Body of pancreas (tissue), 4 donors: ENCODE data around the gene CNGB1. TPM values are rescaled to one million over a fixed set of nuclear protein-coding genes. Genes with fewer than 3 reads are reported as not detected.

Source experiments
- ATAC-seq: fragments of 150-250 bp; one replicate; pipeline ENCODE4 v1.9.1; 2016
- DNase-seq, 4 donors: peaks; one replicate each; pipeline ENCODE4 v3.0.0-alpha.2; 2019
- H3K27ac ChIP-seq, 4 donors: fragments of 200-600 bp; sonication (generic); 1 replicate in 3 of 4; 2 replicates in 1 of 4; pipeline versions ENCODE4 v1.5.1 to v1.6.1; 2016 to 2019; ENCODE audit warnings: mild to moderate bottlenecking in 1 of 4, mixed read lengths in 1 of 4, moderate library complexity in 1 of 4
- H3K27me3 ChIP-seq, 2 donors: fragments of 200-600 bp; sonication (generic); one replicate each; pipeline ENCODE4 v1.6.0; 2016; ENCODE audit warnings: mild to moderate bottlenecking in 1 of 2
- H3K36me3 ChIP-seq, 2 donors: fragments of 200-600 bp; sonication (generic); replicated peaks in 1 of 2; 2 replicates each; pipeline ENCODE4 v1.5.1; 2016; ENCODE audit warnings: low read depth in 2 of 2; ENCODE audit not compliant: insufficient read depth in 1 of 2
- H3K4me1 ChIP-seq: fragments of 200-600 bp; sonication (generic); one replicate; pipeline ENCODE4 v1.6.0; 2016
- H3K4me3 ChIP-seq, 2 donors: fragments of 200-600 bp; sonication (generic); 1 replicate in 1 of 2; 2 replicates in 1 of 2; pipeline ENCODE4 v1.5.1; 2016 to 2019
- H3K9me3 ChIP-seq, 3 donors: fragments of 200-600 bp; sonication (generic); 1 replicate in 2 of 3; 2 replicates in 1 of 3; pipeline ENCODE4 v1.5.1; 2016
- CTCF ChIP-seq, 7 experiments: fragments of 450-650 bp in 4 of 7; fragments of 200-600 bp in 3 of 7; sonication (generic) in 3 of 7; IDR thresholded peaks; one replicate each; pipeline ENCODE4 v1.5.1; 2016 to 2019; ENCODE audit warnings: antibody characterized with exemption in 7 of 7
- POLR2A ChIP-seq, 3 donors: fragments of 450-650 bp; IDR thresholded peaks; one replicate each; pipeline ENCODE4 v1.6.1; 2016; ENCODE audit warnings: antibody characterized with exemption in 3 of 3, mild to moderate bottlenecking in 2 of 3
- WGBS, 2 donors: methylation state at CpG; one replicate each; pipeline ENCODE4 v1.1.5; 2017; 5-methylcytosine and 5-hydroxymethylcytosine counted together
- intact Hi-C: fragments of 100-400 bp; cut with DNase I; formaldehyde crosslinking; loops from one replicate; pipeline ENCODE4 v1.15.1; 2023
- total RNA-seq, 2 donors: library from RNA; depleted of rRNA; stranded (reverse); fragments of >200 nt; gene quantifications; one replicate each; pipeline ENCODE4 v1.1.0, GENCODE V29; 2016

The CNGB1 gene
- total RNA-seq, 2 donors from 2014 or later = not detected

- 1% methylated on average over 25 to 73 of the region's 81 CpGs for WGBS, 2 donors
- H3K9me3 ChIP-seq = no peaks in the 10 kb centered on the region
- H3K27me3 ChIP-seq = no peaks in the 10 kb centered on the region
- H3K36me3 ChIP-seq = peaks cover 0 to 6% of the 10 kb centered on the region in 2 donors
- peak; percentile 87 to 89 (median 88) for DNase-seq
- H3K4me3 ChIP-seq = peak within 1 kb of the TSS; percentile 52 to 73
- H3K27ac ChIP-seq = peak within 1 kb of the TSS; percentile 65 to 91 (median 82)
- peaks cover 30% of the 10 kb centered on the region for H3K4me1 ChIP-seq
- ATAC-seq = peak; percentile 91
- peak; percentile 31 to 69 (median 68) for TF ChIP-seq POLR2A (IDR thresholded peaks at IDR 0.05)
- peak; percentile 43 to 91 (median 77) for TF ChIP-seq CTCF (IDR thresholded peaks at IDR 0.05)
- intact Hi-C loops = no loop called here
Measured at GRCh38 chr16:58000706-58001676, 30.1 kb upstream of the CNGB1 start, which contains the start of gene USB1. Gene USB1 (plus strand): TSS chr16:58001407. CDS start chr16:58001484, 77 bp downstream.

- Histone ChIP-seq H3K27ac (peak within 1 kb of the TSS; percentile 65 to 91 (median 82)), H3K27me3 (no peaks in the 10 kb centered on the region), H3K4me1 (peaks cover 32% of the 10 kb centered on the region), H3K9me3 (no peaks in the 10 kb centered on the region), H3K36me3 (peaks cover 0 to 7% of the 10 kb centered on the region in 2 donors), H3K4me3 (peak within 1 kb of the TSS; percentile 52 to 73)
- intact Hi-C loops = loop anchor here (5.0 to 10.0 kb wide), 2 partner anchors 98 to 245 kb away; no protein-coding TSS in a partner anchor
- ATAC-seq = peak; percentile 20
- peak in 1 of 4 donors; percentile 35 for DNase-seq
- 0 to 2% methylated on average over 11 to 94 of the region's 95 CpGs for WGBS, 2 donors
- TF ChIP-seq CTCF (IDR thresholded peaks at IDR 0.05) = no peak
- TF ChIP-seq POLR2A (IDR thresholded peaks at IDR 0.05) = no peak
Measured at GRCh38 chr16:57999971-58000705, 29.2 kb upstream of the CNGB1 start, which contains the start of gene ZNF319. Gene ZNF319 (minus strand): TSS chr16:58000672. CDS start chr16:57998265, 2,407 bp downstream.

GRCh38 chr16:57999366-57999970 is 28.5 kb upstream of the CNGB1 start:
- Histone ChIP-seq H3K27me3 (no peaks in the 10 kb centered on the region), H3K9me3 (no peaks in the 10 kb centered on the region), H3K4me1 (peaks cover 32% of the 10 kb centered on the region), H3K36me3 (peaks cover 0 to 7% of the 10 kb centered on the region in 2 donors), H3K27ac (peak overlapping the region; percentile 17 to 91 (median 82)), H3K4me3 (peak overlapping the region in 1 of 2 donors; percentile 34)
- intact Hi-C loops = loop anchor here (5.0 to 10.0 kb wide), 2 partner anchors 97 to 245 kb away; no protein-coding TSS in a partner anchor
- DNase-seq (no peak), ATAC-seq (no peak)
- 7 to 14% methylated on average over 6 of the region's 6 CpGs for WGBS, 2 donors
- TF ChIP-seq CTCF (IDR thresholded peaks at IDR 0.05) (no peak), POLR2A (IDR thresholded peaks at IDR 0.05) (peak in 1 of 3 donors; percentile 13)

DNA sequence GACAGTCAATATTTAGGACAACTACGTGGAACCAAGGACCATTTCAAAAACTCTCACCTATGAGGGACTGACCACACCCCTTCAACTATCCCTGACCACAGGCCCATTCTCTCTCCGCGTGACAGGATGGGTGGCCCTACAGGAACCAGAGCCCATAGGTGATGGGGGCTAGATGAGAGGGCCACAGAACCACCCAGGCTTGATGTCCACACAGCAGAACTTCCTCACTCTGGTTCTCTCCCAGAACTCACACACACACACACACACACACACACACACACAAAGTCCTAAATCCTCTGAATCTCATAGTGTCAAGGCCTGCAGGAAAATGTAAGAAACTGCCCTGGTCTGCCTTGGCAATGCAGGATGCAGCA is 28.1 kb upstream of the CNGB1 start:
- DNase-seq = no peak
- no peaks in the 10 kb centered on the region for H3K9me3 ChIP-seq
- peak overlapping the region in 2 of 4 donors; percentile 88 to 91 for H3K27ac ChIP-seq
- peaks cover 0 to 7% of the 10 kb centered on the region in 2 donors for H3K36me3 ChIP-seq
- H3K4me3 ChIP-seq = no peak overlapping the region
- peaks cover 36% of the 10 kb centered on the region for H3K4me1 ChIP-seq
- intact Hi-C loops = loop anchor here (5.0 to 10.0 kb wide), 2 partner anchors 97 to 244 kb away; no protein-coding TSS in a partner anchor
- ATAC-seq = no peak
- no peaks in the 10 kb centered on the region for H3K27me3 ChIP-seq
- WGBS, 2 donors = 79 to 80% methylated on average over 1 to 3 of the region's 3 CpGs
- TF ChIP-seq POLR2A (IDR thresholded peaks at IDR 0.05) (no peak), CTCF (IDR thresholded peaks at IDR 0.05) (no peak)
